ENCODE results near the gene FGD3. TPM values are rescaled to one million over a fixed set of nuclear protein-coding genes. Genes with fewer than 3 reads are reported as not detected.

The FGD3 gene
- total RNA-seq, 1 experiment from 2014 or later = 9.0 TPM

- Histone ChIP-seq H3K4me3 (ENCODE audit: low read length) (no peak overlapping the region), H3K9ac (ENCODE audit: low read length) (no peak overlapping the region), H3K27ac (ENCODE audit: low read length) (no peak overlapping the region), H3K79me2 (ENCODE audit: low read length) (peaks cover 30% of the 10 kb centered on the region), H3K4me1 (ENCODE audit: low read length) (peaks cover 24% of the 10 kb centered on the region), H3K27me3 (ENCODE audit: low read length) (no peaks in the 10 kb centered on the region), H3K9me2 (replicated peaks; ENCODE audit: insufficient read depth, low read length) (no peaks in the 10 kb centered on the region), H3K36me3 (ENCODE audit: insufficient read depth, low read length) (no peaks in the 10 kb centered on the region), H2AFZ (ENCODE audit: low read length) (no peak overlapping the region), H3K4me2 (ENCODE audit: low read depth, low read length, poor library complexity, severe bottlenecking) (no peak overlapping the region), H3K9me3 (ENCODE audit: low read length) (no peaks in the 10 kb centered on the region), H4K20me1 (ENCODE audit: insufficient read depth, low read depth, low read length) (no peaks in the 10 kb centered on the region)
- DNase-seq = no peak
Observed at GRCh38 chr9:92962846-92963245, 15.5 kb downstream of the FGD3 start.

GRCh38 chr9:92963831-92964606 is 16.7 kb downstream of the FGD3 start:
- Histone ChIP-seq H3K9me3 (ENCODE audit: low read length) (no peaks in the 10 kb centered on the region), H3K4me1 (ENCODE audit: low read length) (peaks cover 24% of the 10 kb centered on the region), H2AFZ (ENCODE audit: low read length) (peak overlapping the region; percentile 34), H3K4me2 (ENCODE audit: low read depth, low read length, poor library complexity, severe bottlenecking) (peak overlapping the region; percentile 75), H3K9ac (ENCODE audit: low read length) (peak overlapping the region; percentile 80), H3K79me2 (ENCODE audit: low read length) (peaks cover 40% of the 10 kb centered on the region), H3K9me2 (replicated peaks; ENCODE audit: insufficient read depth, low read length) (no peaks in the 10 kb centered on the region), H3K4me3 (ENCODE audit: low read length) (peak overlapping the region; percentile 83), H4K20me1 (ENCODE audit: insufficient read depth, low read depth, low read length) (no peaks in the 10 kb centered on the region), H3K36me3 (ENCODE audit: insufficient read depth, low read length) (no peaks in the 10 kb centered on the region), H3K27ac (ENCODE audit: low read length) (peak overlapping the region; percentile 73), H3K27me3 (ENCODE audit: low read length) (no peaks in the 10 kb centered on the region)
- peak; percentile 94 for DNase-seq

GRCh38 chr9:92964607-92965060 is 17.3 kb downstream of the FGD3 start:
- H3K9me3 ChIP-seq (ENCODE audit: low read length) = no peaks in the 10 kb centered on the region
- no peaks in the 10 kb centered on the region for H3K9me2 ChIP-seq (replicated peaks; ENCODE audit: insufficient read depth, low read length)
- peak overlapping the region; percentile 80 for H3K9ac ChIP-seq (ENCODE audit: low read length)
- peak overlapping the region; percentile 34 for H2AFZ ChIP-seq (ENCODE audit: low read length)
- H3K4me1 ChIP-seq (ENCODE audit: low read length) = peaks cover 24% of the 10 kb centered on the region
- peak overlapping the region; percentile 83 for H3K4me3 ChIP-seq (ENCODE audit: low read length)
- H3K27me3 ChIP-seq (ENCODE audit: low read length) = no peaks in the 10 kb centered on the region
- H4K20me1 ChIP-seq (ENCODE audit: insufficient read depth, low read depth, low read length) = no peaks in the 10 kb centered on the region
- peaks cover 46% of the 10 kb centered on the region for H3K79me2 ChIP-seq (ENCODE audit: low read length)
- no peaks in the 10 kb centered on the region for H3K36me3 ChIP-seq (ENCODE audit: insufficient read depth, low read length)
- peak; percentile 47 for DNase-seq
- peak overlapping the region; percentile 75 for H3K4me2 ChIP-seq (ENCODE audit: low read depth, low read length, poor library complexity, severe bottlenecking)
- peak overlapping the region; percentile 73 for H3K27ac ChIP-seq (ENCODE audit: low read length)

- 0 out of 2 replicates have a peak overlapping the region, but pooled peaks have one; percentile 34 for H2AFZ ChIP-seq (ENCODE audit: low read length)
- H3K9me2 ChIP-seq (replicated peaks; ENCODE audit: insufficient read depth, low read length) = no peaks in the 10 kb centered on the region
- H3K36me3 ChIP-seq (ENCODE audit: insufficient read depth, low read length) = no peaks in the 10 kb centered on the region
- no peaks in the 10 kb centered on the region for H4K20me1 ChIP-seq (ENCODE audit: insufficient read depth, low read depth, low read length)
- peak overlapping the region; percentile 83 for H3K4me3 ChIP-seq (ENCODE audit: low read length)
- H3K4me2 ChIP-seq (ENCODE audit: low read depth, low read length, poor library complexity, severe bottlenecking) = peak overlapping the region; percentile 75
- peak overlapping the region; percentile 80 for H3K9ac ChIP-seq (ENCODE audit: low read length)
- peak; percentile 59 for DNase-seq
- H3K27me3 ChIP-seq (ENCODE audit: low read length) = no peaks in the 10 kb centered on the region
- H3K79me2 ChIP-seq (ENCODE audit: low read length) = peaks cover 52% of the 10 kb centered on the region
- peaks cover 24% of the 10 kb centered on the region for H3K4me1 ChIP-seq (ENCODE audit: low read length)
- no peaks in the 10 kb centered on the region for H3K9me3 ChIP-seq (ENCODE audit: low read length)
- H3K27ac ChIP-seq (ENCODE audit: low read length) = peak overlapping the region; percentile 73
Observed at GRCh38 chr9:92965061-92965758, 17.9 kb downstream of the FGD3 start.

- Histone ChIP-seq H3K27ac (ENCODE audit: low read length) (peak overlapping the region; percentile 73; the same call in 1 of the 2 replicates), H4K20me1 (ENCODE audit: insufficient read depth, low read depth, low read length) (no peaks in the 10 kb centered on the region), H3K36me3 (ENCODE audit: insufficient read depth, low read length) (no peaks in the 10 kb centered on the region), H3K27me3 (ENCODE audit: low read length) (no peaks in the 10 kb centered on the region), H3K4me1 (ENCODE audit: low read length) (peaks cover 24% of the 10 kb centered on the region), H3K4me3 (ENCODE audit: low read length) (peak overlapping the region; percentile 83), H3K4me2 (ENCODE audit: low read depth, low read length, poor library complexity, severe bottlenecking) (peak overlapping the region; percentile 75), H3K9me2 (replicated peaks; ENCODE audit: insufficient read depth, low read length) (no peaks in the 10 kb centered on the region), H3K9me3 (ENCODE audit: low read length) (no peaks in the 10 kb centered on the region), H3K9ac (ENCODE audit: low read length) (peak overlapping the region; percentile 80), H2AFZ (ENCODE audit: low read length) (no peak overlapping the region), H3K79me2 (ENCODE audit: low read length) (peaks cover 59% of the 10 kb centered on the region)
- no peak for DNase-seq
Observed at GRCh38 chr9:92965759-92966517, 18.6 kb downstream of the FGD3 start.

- no peak overlapping the region for H3K4me3 ChIP-seq (ENCODE audit: low read length)
- H3K9me2 ChIP-seq (replicated peaks; ENCODE audit: insufficient read depth, low read length) = no peaks in the 10 kb centered on the region
- H4K20me1 ChIP-seq (ENCODE audit: insufficient read depth, low read depth, low read length) = no peaks in the 10 kb centered on the region
- no peak overlapping the region for H3K27ac ChIP-seq (ENCODE audit: low read length)
- DNase-seq = no peak
- no peak overlapping the region for H3K9ac ChIP-seq (ENCODE audit: low read length)
- no peaks in the 10 kb centered on the region for H3K36me3 ChIP-seq (ENCODE audit: insufficient read depth, low read length)
- no peaks in the 10 kb centered on the region for H3K9me3 ChIP-seq (ENCODE audit: low read length)
- H3K27me3 ChIP-seq (ENCODE audit: low read length) = no peaks in the 10 kb centered on the region
- H2AFZ ChIP-seq (ENCODE audit: low read length) = no peak overlapping the region
- no peak overlapping the region for H3K4me2 ChIP-seq (ENCODE audit: low read depth, low read length, poor library complexity, severe bottlenecking)
- peaks cover 62% of the 10 kb centered on the region for H3K79me2 ChIP-seq (ENCODE audit: low read length)
- peaks cover 24% of the 10 kb centered on the region for H3K4me1 ChIP-seq (ENCODE audit: low read length)
Observed at GRCh38 chr9:92966518-92966800, 19.1 kb downstream of the FGD3 start.

- Histone ChIP-seq H3K4me2 (ENCODE audit: low read depth, low read length, poor library complexity, severe bottlenecking) (no peak overlapping the region), H3K27me3 (ENCODE audit: low read length) (no peaks in the 10 kb centered on the region), H3K9me2 (replicated peaks; ENCODE audit: insufficient read depth, low read length) (no peaks in the 10 kb centered on the region), H3K9me3 (ENCODE audit: low read length) (no peaks in the 10 kb centered on the region), H3K27ac (ENCODE audit: low read length) (no peak overlapping the region), H3K79me2 (ENCODE audit: low read length) (peaks cover 66% of the 10 kb centered on the region), H3K9ac (ENCODE audit: low read length) (no peak overlapping the region), H3K4me1 (ENCODE audit: low read length) (peaks cover 24% of the 10 kb centered on the region), H3K36me3 (ENCODE audit: insufficient read depth, low read length) (no peaks in the 10 kb centered on the region), H2AFZ (ENCODE audit: low read length) (no peak overlapping the region), H4K20me1 (ENCODE audit: insufficient read depth, low read depth, low read length) (no peaks in the 10 kb centered on the region), H3K4me3 (ENCODE audit: low read length) (no peak overlapping the region)
- DNase-seq = no peak
Observed at GRCh38 chr9:92968081-92968480, 20.8 kb downstream of the FGD3 start.

All from Karpas-422 (cell line).